K562 (cell line): Measurements from ENCODE around the gene PCDHB6. TPM values are rescaled to one million over a fixed set of nuclear protein-coding genes. Genes with fewer than 3 reads are reported as not detected.
"Not testable (repeated sequence)": the region's sequence is repeated elsewhere in the genome, so short reads cannot be mapped to it uniquely, and the experiment has no call there.

Source experiments
- ATAC-seq: fragments of 200-7000 bp; cut with Tn5 transposase; 3 replicates; pipeline ENCODE4 v1.9.1; 2020; ENCODE audit warnings: moderate library complexity
- BruUV-seq: library from RNA; stranded (reverse); fragments of 400-500 nt; replicated peaks from 2 replicates; lab custom pipeline; 2021; lab: Mats Ljungman, UMichigan
- CTCF ChIA-PET: fragments of 300-600 bp; formaldehyde crosslinking; extraction: SDS; loops from one replicate; lab custom pipeline; 2021; ENCODE audit warnings: low intra/inter-chr PET ratio; lab: Yijun Ruan, JAX
- POLR2A ChIA-PET: fragments of 300-600, 350-650 bp; sonication (Branson Sonifier 250); formaldehyde crosslinking; extraction: SDS; loops from one replicate; lab custom pipeline; 2021; ENCODE audit warnings: antibody characterized with exemption, inconsistent platforms; lab: Yijun Ruan, JAX
- DNase-seq, 4 experiments: peaks; one replicate each; pipeline versions ENCODE4 v3.0.0 to v3.0.0-alpha.2; 2011 to 2018; ENCODE audit warnings: low spot score in 3 of 4, mixed read lengths in 3 of 4; ENCODE audit errors: extremely low read depth in 1 of 4
- FAIRE-seq: peaks from 2 replicates; lab custom pipeline; 2011; peaks lifted over from hg19 to GRCh38; lab: Jason Lieb, UNC
- H2AFZ ChIP-seq: 2 replicates; pipeline ENCODE4 v1.6.0; 2011; ENCODE audit warnings: low read depth, low read length, control low read depth, inconsistent platforms
- H3K27ac ChIP-seq: fragments of 200-600 bp; 3 replicates; pipeline ENCODE4 v1.8.0; 2011; ENCODE audit warnings: low read depth, mild to moderate bottlenecking, control low read depth, inconsistent platforms, low read length, moderate library complexity, mixed read lengths; ENCODE audit errors: extremely low read depth
- H3K27me3 ChIP-seq, 2 experiments: fragments of 300-600 bp in 1 of 2; 2 replicates in 1 of 2; 3 replicates in 1 of 2; pipeline versions ENCODE4 v1.6.0 to v1.8.0; 2011; ENCODE audit warnings: inconsistent platforms in 2 of 2, low read length in 2 of 2, mild to moderate bottlenecking in 1 of 2, mixed read lengths in 1 of 2, moderate library complexity in 1 of 2; ENCODE audit not compliant: control insufficient read depth in 2 of 2, insufficient read depth in 2 of 2
- H3K36me3 ChIP-seq: fragments of 300-600 bp; 3 replicates; pipeline ENCODE4 v1.8.0; 2011; ENCODE audit warnings: mild to moderate bottlenecking, low read length, inconsistent platforms; ENCODE audit not compliant: control insufficient read depth, insufficient read depth
- H3K4me1 ChIP-seq, 2 experiments: fragments of 200-600 bp in 1 of 2; replicated peaks in 1 of 2; 2 replicates in 1 of 2; 3 replicates in 1 of 2; pipeline versions ENCODE4 v1.5.1 to v1.8.0; 2011; ENCODE audit warnings: inconsistent platforms in 2 of 2, low read length in 2 of 2, mild to moderate bottlenecking in 1 of 2, mixed read lengths in 1 of 2, moderate library complexity in 1 of 2; ENCODE audit not compliant: control insufficient read depth in 2 of 2, insufficient read depth in 2 of 2
- H3K4me2 ChIP-seq: 2 replicates; pipeline ENCODE4 v1.6.1; 2011; ENCODE audit warnings: low read length, control low read depth, inconsistent platforms, mixed read lengths; ENCODE audit not compliant: insufficient read depth
- H3K4me3 ChIP-seq: fragments of 200-600 bp; sonication (generic), shearing (Covaris generic); 2 replicates; pipeline ENCODE4 v1.5.1; 2016; ENCODE audit warnings: control low read depth, inconsistent platforms
- H3K79me2 ChIP-seq: fragments of 200-600 bp; 3 replicates; pipeline ENCODE4 v1.8.0; 2011; ENCODE audit warnings: low read length, inconsistent platforms; ENCODE audit not compliant: control insufficient read depth, insufficient read depth
- H3K9ac ChIP-seq, 2 experiments: 2 replicates each; pipeline versions ENCODE4 v1.6.0 to v1.6.1; 2011; ENCODE audit warnings: low read depth in 2 of 2, low read length in 2 of 2, control low read depth in 1 of 2, inconsistent platforms in 1 of 2, mild to moderate bottlenecking in 1 of 2, mixed read lengths in 1 of 2; ENCODE audit not compliant: insufficient read depth in 1 of 2
- H3K9me1 ChIP-seq: one replicate; pipeline ENCODE4 v1.6.0; 2011; ENCODE audit warnings: inconsistent platforms, mild to moderate bottlenecking, low read length, moderate library complexity; ENCODE audit not compliant: control insufficient read depth, insufficient read depth
- H3K9me3 ChIP-seq: replicated peaks from 2 replicates; pipeline ENCODE4 v1.5.1; 2011; ENCODE audit warnings: low read depth, low read length, inconsistent platforms; ENCODE audit not compliant: control insufficient read depth, insufficient read depth
- H4K20me1 ChIP-seq: replicated peaks from 2 replicates; pipeline ENCODE4 v1.6.1; 2011; ENCODE audit warnings: low read length, inconsistent platforms, mixed read lengths; ENCODE audit not compliant: control insufficient read depth, insufficient read depth
- CTCF ChIP-seq, 3 experiments: IDR thresholded peaks in 2 of 3; conservative IDR thresholded peaks in 1 of 3; 2 replicates each; pipeline ENCODE4 v1.5.1; 2011 to 2012; ENCODE audit warnings: low read length in 3 of 3, mild to moderate bottlenecking in 3 of 3, control low read depth in 2 of 3, improper control_type of control experiment in 1 of 3, inconsistent platforms in 1 of 3, low read depth in 1 of 3, mixed read lengths in 1 of 3, moderate library complexity in 1 of 3; ENCODE audit not compliant: insufficient read depth in 2 of 3
- KDM2B ChIP-seq: fragments of 250-450 bp; sonication (Bioruptor Pico); IDR thresholded peaks from 2 replicates; pipeline ENCODE4 v1.8.0; 2021; ENCODE audit warnings: mild to moderate bottlenecking, moderate library complexity
- NFIC ChIP-seq: fragments of 450-650 bp; IDR thresholded peaks from 2 replicates; pipeline ENCODE4 v1.6.1; 2017; ENCODE audit warnings: mild to moderate bottlenecking, inconsistent platforms
- NR4A1 ChIP-seq, 2 experiments: fragments of 250-450 bp in 1 of 2; fragments of 450-650 bp in 1 of 2; sonication (Bioruptor Pico) in 1 of 2; IDR thresholded peaks; 2 replicates each; pipeline versions ENCODE4 v1.4.0 to v1.6.1; 2016 to 2020; ENCODE audit warnings: mild to moderate bottlenecking in 2 of 2, missing compliant biosample characterization in 1 of 2, missing genetic modification characterization in 1 of 2, moderate library complexity in 1 of 2
- RAD21 ChIP-seq, 2 experiments: fragments of 250-450 bp in 1 of 2; fragments of 450-650 bp in 1 of 2; sonication (Bioruptor Pico) in 1 of 2; formaldehyde crosslinking in 1 of 2; IDR thresholded peaks in 1 of 2; conservative IDR thresholded peaks in 1 of 2; 2 replicates each; pipeline versions ENCODE4 v1.4.0 to v1.8.0; 2020 to 2022; ENCODE audit warnings: mild to moderate bottlenecking in 2 of 2, moderate library complexity in 1 of 2
- YY1 ChIP-seq, 3 experiments: IDR thresholded peaks; 2 replicates each; pipeline ENCODE4 v1.6.1; 2011; ENCODE audit warnings: low read length in 2 of 3, mild to moderate bottlenecking in 2 of 3, moderate library complexity in 2 of 3, borderline replicate concordance in 1 of 3, control low read depth in 1 of 3, low read depth in 1 of 3; ENCODE audit not compliant: insufficient read depth in 3 of 3, insufficient replicate concordance in 2 of 3, control insufficient read depth in 1 of 3, insufficient read length in 1 of 3; ENCODE audit errors: extremely low read depth in 1 of 3
- ZKSCAN8 ChIP-seq: fragments of 200-800 bp; sonication (Bioruptor generic); IDR thresholded peaks from 2 replicates; pipeline ENCODE4 v1.6.1; 2016; ENCODE audit warnings: missing genetic modification characterization, missing compliant biosample characterization
- WGBS: fragments of 100-300 bp; shearing (Covaris generic); methylation state at CpG from one replicate; pipeline ENCODE4 v1.1.6; 2016; ENCODE audit warnings: low coverage, mixed read lengths; ENCODE audit not compliant: insufficient coverage; ENCODE audit errors: missing lambda C conversion rate; 5-methylcytosine and 5-hydroxymethylcytosine counted together
- in situ Hi-C: fragments of 300-500 bp; cut with MboI; formaldehyde crosslinking; loops from 4 replicates; pipeline ENCODE4 v1.15.0; 2018; ENCODE audit warnings: inconsistent platforms, mixed read lengths
- intact Hi-C: fragments of 100-400 bp; cut with micrococcal nuclease; formaldehyde crosslinking; loops from 2 replicates; pipeline ENCODE4 v1.14.2; 2022
- polyA plus RNA-seq, 8 experiments: library from polyadenylated mRNA; depleted of rRNA in 4 of 8; stranded (reverse) in 5 of 8; unstranded in 3 of 8; fragments of >200 nt; fragmentation: Nextera tagmentation in 2 of 8; fragmentation: Illumina TruSeq in 1 of 8; extraction: Ambion mirVana in 2 of 8; extraction: Trizol in 1 of 8; gene quantifications; 2 replicates each; pipeline versions ENCODE4 v1.2.1 to v1.2.3, GENCODE V29; 2011 to 2014; ENCODE audit warnings: inconsistent platforms in 1 of 8, missing spikeins in 1 of 8
- total RNA-seq, 7 experiments: library from RNA; depleted of rRNA in 6 of 7; stranded (reverse); fragments of >200 nt in 6 of 7; fragmentation: Illumina TruSeq in 2 of 7; extraction: Trizol in 2 of 7; gene quantifications; 2 replicates each; pipeline versions ENCODE4 v1.2.1 to v1.2.3, GENCODE V29; 2011 to 2021; ENCODE audit warnings: low replicate concordance in 1 of 7

The PCDHB6 gene
- total and polyA plus RNA-seq, 9 of the 15 experiments (the other 6 are each of a cell fraction or from before 2014, with no cell fraction given) = not detected

- H3K4me2 ChIP-seq, intact Hi-C loops, ATAC-seq, H3K27me3 ChIP-seq, H3K9me1 ChIP-seq, H3K9me3 ChIP-seq, H3K27ac ChIP-seq, H2AFZ ChIP-seq, BruUV-seq, POLR2A ChIA-PET, FAIRE-seq, H4K20me1 ChIP-seq, H3K9ac ChIP-seq, H3K4me3 ChIP-seq, CTCF ChIA-PET, in situ Hi-C loops, H3K79me2 ChIP-seq, H3K4me1 ChIP-seq, H3K36me3 ChIP-seq, DNase-seq: not testable (repeated sequence)
- WGBS = 2% methylated on average over 9 of the region's 28 CpGs
Measured at GRCh38 chr5:141157901-141158300, 8.0 kb downstream of the PCDHB6 start.

DNA sequence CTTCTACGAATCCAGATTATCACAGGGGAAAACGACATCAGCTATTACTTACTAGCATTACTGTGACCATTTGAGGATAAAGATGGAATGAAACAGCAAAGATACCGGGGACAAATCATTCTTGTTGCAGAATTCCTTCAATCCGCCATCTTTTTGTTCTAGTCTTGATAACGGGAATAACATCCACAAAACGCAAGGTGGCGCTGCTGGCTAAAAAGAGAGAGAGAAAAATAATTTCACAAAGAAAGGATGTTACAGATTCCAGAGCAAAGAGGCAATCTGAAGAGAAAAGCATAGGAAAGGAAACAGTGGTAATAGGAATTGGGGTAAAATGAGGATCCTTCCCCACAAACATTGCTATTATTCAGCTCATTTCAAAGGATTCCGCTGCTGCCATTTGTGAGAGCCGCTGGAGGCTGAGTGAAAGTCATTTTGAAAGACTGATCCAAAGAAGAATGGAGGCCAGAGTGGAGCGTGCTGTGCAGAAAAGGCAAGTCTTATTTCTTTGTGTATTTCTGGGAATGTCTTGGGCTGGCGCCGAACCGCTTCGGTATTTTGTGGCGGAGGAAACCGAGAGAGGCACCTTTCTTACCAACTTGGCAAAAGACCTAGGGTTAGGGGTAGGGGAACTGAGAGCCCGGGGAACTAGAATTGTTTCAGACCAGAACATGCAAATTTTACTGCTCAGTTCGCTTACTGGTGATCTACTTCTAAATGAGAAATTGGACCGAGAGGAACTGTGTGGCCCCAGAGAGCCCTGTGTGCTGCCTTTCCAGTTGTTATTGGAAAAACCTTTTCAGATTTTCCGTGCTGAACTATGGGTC lies 22.7 kb downstream of the PCDHB6 start, which contains the start of gene PCDHB7:
Gene PCDHB7, plus strand, starts transcription at position 264 of the 824 bp plus-strand sequence. Its CDS starts 192 bp downstream, at position 456.
- TF ChIP-seq YY1 (IDR thresholded peaks at IDR 0.05; ENCODE audit: borderline replicate concordance in 1 of 3, control insufficient read depth in 1 of 3, extremely low read depth in 1 of 3, insufficient read depth in 3 of 3, insufficient read length in 1 of 3, insufficient replicate concordance in 2 of 3, low read depth in 1 of 3, low read length in 2 of 3) = peak in 1 of 3 experiments; percentile 72
- no peak for TF ChIP-seq NR4A1 (CRISPR knock-in tag; IDR thresholded peaks at IDR 0.05)
- no peak for TF ChIP-seq NR4A1 (tag; IDR thresholded peaks at IDR 0.05)
- no peak for TF ChIP-seq NFIC
- TF ChIP-seq ZKSCAN8 (CRISPR knock-in tag) = no peak
- peak in 1 of 2 experiments; percentile 26; a peak in 1 of 4 replicates for TF ChIP-seq RAD21 (CRISPR knock-in tag; conservative IDR thresholded peaks at IDR 0.05 in 1 of 2, IDR thresholded peaks at IDR 0.05 in 1 of 2)
- TF ChIP-seq CTCF (IDR thresholded peaks at IDR 0.05 in 2 of 3, conservative IDR thresholded peaks at IDR 0.05 in 1 of 3; ENCODE audit: insufficient read depth in 2 of 3, low read depth in 1 of 3, low read length in 3 of 3) = peak; percentile 43 to 68 (median 65); a peak in 5 of 6 replicates
- no peak for TF ChIP-seq KDM2B (CRISPR knock-in tag)
- Histone ChIP-seq H4K20me1 (no peaks in the 10 kb centered on the region), H3K9ac (no peak within 1 kb of the TSS), H3K9me3 (no peaks in the 10 kb centered on the region), H3K4me1 (no peaks in the 10 kb centered on the region), H3K79me2 (no peaks in the 10 kb centered on the region), H3K9me1 (no peaks in the 10 kb centered on the region), H3K27me3 (peaks cover 3 to 6% of the 10 kb centered on the region in 2 experiments; a peak in 3 of 5 replicates), H3K4me3 (no peak within 1 kb of the TSS), H3K27ac (no peak within 1 kb of the TSS), H3K4me2 (no peak within 1 kb of the TSS), H3K36me3 (no peaks in the 10 kb centered on the region), H2AFZ (0 out of 2 replicates have a peak within 1 kb of the TSS, but pooled peaks have one; percentile 15)
- WGBS = 0% methylated on average over 20 of the region's 20 CpGs
- DNase-seq = peak; percentile 20 to 45 (median 30)
- ChIA-PET CTCF (interaction anchor here (0.6 kb wide), 1 partner anchor 32 kb away, joined by 3 read pairs; no protein-coding TSS in a partner anchor), POLR2A (no interaction called here)
- intact Hi-C loops (no loop called here), in situ Hi-C loops (no loop called here)
- ATAC-seq = no peak
- peak; percentile 59 for FAIRE-seq
- BruUV-seq = no TSS peak
